ENCODE data around the gene PNLIP.

Gene PNLIP

DNA sequence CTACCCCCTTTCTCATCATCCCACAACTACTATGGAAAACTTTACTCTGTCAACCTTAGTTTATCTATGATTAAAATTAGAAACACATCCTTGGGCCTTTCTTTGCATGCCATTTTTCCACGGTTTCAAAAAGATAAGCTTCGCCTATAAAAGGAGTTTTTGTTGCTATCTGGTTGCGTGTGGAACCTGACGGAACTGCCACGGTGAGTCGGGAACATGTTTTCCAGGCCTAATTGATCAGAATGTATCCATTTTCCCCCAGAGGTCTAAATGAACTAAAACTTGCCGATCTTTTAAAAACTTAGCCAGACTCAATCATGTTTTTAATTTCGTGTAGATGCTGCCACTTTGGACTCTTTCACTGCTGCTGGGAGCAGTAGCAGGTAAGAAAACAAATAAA, at the start of gene PNLIP:
Gene PNLIP (plus strand): TSS at position 176 of the 400 bp plus-strand sequence. CDS start 162 bp downstream, at position 338.
- DNase-seq, result no peak

DNA sequence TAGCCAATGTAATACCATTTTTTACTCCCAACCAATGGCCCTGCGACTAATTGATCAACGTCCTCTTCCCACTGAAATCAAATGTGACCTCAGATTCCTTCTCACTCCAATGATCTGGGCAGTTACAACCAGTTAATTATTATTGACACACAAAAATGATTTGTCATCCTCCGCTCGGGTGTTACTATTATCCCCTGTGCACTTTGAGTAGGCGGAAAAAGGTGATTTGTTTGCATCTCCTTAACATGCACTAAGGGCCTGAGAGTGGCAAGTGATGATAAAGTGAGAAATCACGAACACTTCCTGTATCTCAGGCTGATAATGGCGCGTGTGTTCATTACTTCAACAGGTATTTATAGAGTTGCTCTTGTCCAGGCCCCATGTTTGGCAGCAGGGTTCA, 40.9 kb upstream of the PNLIP start:
- DNase-seq, result no peak

DNA sequence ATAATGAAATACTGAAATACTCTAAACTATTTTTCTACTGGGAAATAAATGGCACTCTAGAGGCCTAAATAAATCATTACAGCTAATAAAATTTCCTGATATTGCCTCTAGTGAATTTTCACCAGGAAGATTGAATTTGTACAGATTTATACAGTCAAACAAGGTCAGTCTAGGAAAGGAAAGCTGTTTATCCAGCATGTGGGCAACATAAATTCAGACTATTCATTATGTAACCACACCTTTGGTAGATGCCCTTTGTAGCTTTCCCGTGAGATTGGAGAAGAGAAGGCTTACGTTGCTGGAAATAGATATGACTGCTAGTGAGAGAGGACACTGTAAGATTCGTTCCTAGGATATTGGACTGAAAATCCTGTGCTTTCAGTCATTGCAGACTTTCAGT, 35.2 kb upstream of the PNLIP start:
- no peak for DNase-seq

DNA sequence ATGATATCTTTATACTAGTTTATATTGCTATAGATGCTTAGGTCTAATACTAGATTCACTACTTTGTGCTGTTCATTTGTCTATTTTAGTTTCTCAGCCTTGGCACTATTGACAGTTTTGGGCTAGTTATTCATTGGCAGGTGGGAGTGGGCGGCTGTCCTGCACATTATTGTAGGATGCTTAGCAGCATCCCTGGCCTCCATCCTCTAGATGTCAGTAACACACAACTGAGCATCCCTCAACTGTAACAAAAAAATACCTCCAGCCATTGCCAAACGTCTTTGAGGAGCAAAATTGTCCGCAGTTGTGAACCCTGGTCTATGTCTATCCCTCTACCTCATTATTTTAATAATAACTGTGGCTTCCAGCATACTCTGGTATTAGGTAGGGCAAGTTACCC, 34.4 kb upstream of the PNLIP start:
- no peak for DNase-seq

DNA sequence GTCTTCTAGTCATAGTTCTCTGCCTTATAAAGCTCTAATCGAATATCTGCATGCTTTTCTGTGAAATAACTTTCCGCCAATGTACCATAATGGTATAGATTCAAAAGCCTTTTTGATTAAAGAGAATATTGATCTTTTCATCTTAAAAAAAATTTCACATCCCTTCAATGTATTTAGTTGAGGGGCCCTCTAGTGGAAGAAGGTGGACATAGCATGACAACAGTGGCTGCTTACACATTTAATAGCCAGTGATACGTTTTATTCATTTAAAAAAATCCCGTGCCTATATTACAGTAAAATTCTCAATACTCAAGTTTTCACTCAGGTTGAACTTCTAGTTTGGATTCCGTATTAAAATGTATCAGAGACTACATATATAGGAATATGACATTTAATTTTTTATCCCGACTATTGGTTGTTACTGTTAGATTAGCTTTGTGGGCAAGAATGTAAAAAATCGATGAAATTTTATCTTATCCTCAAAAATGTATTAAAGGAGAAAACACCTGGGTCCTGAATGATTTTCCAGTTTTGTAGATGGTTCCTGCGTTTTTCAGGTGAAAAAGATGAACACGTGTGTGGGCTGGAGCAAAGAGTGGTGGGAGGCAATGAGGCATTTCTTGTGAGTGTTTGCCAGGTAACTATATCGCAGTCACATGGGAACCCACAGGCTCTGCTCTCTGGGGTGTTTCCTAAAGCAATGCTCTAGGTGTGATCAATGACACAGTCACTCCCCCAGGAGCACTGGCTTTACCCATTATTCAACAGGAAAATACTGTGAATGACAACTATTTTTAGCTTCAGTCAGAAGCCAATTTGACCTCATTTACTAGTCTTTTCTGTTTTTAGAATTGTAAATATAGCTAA, 24.1 kb upstream of the PNLIP start:
- DNase-seq, result peak; percentile 1 to 18

DNA sequence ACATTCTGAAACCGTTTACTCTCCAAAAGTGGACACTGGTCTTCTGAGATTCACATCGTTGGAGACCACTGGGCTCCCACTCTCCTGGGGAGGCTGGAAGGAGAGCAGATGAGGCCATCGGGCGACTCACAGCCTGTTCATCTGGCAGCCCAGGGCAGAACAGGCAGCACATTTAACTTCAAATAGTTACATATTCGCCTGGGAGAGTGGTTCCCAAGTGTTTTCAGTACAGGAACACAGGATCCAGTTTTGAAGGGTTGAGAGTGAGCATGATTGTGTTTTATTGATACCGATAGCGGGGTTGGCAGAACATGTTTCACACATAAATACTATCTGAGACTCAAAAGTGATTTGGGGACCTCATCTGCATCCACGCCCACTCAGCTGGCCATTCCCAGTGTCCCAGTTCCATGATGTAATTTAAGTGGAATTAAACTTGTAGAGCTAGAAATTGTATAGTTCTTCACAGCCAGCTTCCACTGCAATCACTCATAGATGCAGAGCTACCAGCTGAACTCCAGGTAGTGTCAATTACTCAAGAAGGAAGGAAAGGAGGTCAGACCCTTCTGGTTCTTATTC, 22.8 kb upstream of the PNLIP start:
- no peak for DNase-seq

DNA sequence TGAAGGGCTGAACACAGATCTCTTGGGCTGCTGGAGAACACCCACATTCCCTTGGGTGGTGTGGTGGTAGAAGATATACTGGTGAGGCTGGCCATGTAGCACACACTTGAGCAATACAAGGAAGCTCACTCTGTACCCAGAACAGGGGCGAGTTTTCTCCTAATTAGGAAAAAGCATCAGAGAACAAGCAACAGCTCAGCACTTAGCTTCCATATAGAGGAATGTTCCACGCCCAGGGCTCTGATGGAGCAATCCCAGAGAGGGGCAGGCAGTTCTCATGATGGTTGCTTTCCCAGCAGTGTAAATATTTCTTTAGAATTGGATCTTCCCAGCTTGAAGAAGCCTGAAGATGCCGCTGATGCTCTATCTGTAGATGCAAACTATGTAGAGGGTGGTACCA, 21.0 kb upstream of the PNLIP start:
- DNase-seq, result no peak

DNA sequence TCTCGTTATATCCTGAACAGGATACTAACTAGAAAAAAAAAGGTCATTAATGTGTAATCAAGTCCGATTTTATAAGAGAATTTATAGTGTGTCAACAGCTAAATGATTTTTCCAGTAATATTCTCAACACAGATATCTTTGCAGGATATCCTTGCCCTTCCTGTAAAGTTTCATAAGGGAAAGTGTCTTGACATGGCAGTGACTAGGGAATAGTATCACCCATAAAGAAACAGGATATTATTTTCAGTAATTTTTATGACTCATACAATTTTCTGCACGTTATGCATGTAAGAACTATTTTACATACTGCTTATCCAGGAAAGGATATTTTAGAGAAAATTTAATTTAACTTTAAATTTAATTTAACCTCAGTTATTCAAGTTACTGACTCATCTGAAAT, 19.5 kb upstream of the PNLIP start:
- DNase-seq, result no peak

DNA sequence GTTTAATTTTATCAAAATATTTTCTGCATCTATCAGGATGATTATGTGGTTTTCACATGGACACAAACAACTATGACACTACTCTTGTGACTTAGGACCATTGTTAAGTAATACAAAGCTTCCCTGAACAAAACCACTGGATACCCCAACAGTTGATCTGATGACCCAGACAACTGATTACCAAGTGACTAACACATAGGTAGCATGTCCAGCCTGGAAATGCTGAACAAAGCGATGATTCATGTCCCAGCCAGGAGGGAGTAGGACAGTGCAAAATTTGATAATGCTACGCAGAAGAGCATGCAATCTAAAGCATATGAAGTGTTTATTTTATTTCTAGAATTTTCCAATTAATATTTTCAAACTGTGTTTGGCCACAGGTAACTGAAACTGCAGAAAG, 8.9 kb upstream of the PNLIP start:
- no peak for DNase-seq

DNA sequence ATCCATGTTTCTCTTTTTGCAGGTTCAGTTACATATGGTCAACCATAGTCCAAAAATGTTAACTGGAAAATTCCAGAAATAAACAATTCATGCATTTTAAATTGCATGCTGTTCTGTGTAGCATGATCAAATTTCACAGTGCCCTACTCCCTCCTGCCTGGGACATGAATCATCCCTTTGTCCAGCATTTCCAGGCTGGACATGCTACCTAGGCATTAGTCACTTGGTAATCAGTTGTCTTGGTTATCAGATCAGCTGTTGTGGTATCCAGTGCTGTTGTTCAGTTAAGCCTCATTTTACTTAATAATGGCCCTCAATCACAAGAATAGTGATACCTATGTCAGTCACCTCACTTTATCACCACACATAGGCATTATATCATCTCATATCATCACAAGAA, 7.3 kb upstream of the PNLIP start:
- no peak for DNase-seq

DNA sequence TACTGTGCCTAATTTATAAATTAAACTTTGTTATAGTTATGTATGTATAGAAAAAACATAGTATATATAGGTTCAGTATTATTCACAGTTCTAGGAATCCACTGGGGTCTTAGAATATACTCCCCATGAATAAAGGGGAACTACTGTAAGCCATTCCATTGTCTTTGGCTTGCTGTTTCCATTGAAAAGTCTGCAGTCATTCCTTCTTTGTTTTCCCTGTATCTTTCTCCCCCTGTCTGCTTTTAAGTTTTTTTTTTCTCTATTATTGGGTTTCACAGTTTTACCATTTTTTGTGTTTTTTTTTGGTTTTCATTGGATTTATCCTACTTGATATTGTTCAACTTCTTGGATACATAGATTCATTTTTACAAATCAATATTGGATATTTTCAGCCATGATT, 6.7 kb upstream of the PNLIP start:
- no peak for DNase-seq

DNA sequence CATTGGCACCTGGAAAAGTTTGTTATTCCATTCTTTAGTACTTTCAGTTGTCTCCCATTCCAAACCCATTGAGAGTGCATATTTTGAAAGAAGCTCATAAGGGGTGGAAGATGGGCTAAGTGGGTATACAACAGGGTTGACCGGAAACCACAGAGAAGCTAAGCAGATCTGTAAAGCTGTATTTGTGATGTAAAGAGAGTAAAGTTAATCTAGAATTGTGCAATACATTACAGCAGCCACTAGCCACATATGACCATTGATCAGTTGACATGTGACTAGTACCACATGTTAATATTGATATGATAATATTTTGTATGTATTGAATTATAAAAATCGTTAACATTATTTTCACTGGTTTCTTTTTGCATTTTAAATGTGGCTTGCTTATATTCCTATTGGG, 4.9 kb upstream of the PNLIP start:
- DNase-seq, result no peak

DNA sequence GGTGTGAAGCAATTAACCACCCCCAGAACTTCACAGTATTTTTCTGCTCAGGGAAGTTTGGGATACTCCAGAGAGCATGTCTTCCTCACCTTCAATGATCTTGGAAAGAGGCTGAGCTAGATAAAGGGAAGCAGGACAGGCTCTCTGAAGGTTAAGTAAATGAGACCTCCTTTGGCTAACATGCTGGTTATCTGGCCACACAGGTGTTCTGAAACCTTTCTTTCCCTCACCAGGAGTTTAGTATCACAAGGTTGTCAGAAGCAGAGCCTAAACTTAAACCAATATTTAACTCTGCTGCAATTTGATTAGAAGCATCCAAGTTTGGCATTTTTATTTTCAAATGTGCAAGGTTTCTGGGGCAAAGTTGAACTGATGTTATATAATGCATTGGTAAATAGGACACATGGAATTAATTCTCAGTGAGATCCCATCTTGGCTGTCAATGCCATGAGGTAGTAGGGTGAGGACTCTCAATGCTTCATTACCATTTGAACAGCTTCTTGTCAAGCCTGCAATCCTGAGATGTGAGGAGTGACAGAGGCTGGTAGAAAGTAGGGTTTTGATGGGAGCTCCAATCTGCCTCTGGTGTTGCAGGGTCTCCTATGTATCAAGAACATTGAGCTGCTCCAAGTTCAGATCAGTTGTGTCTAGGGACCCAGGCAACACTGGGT, 3.6 kb upstream of the PNLIP start:
- no peak for DNase-seq

DNA sequence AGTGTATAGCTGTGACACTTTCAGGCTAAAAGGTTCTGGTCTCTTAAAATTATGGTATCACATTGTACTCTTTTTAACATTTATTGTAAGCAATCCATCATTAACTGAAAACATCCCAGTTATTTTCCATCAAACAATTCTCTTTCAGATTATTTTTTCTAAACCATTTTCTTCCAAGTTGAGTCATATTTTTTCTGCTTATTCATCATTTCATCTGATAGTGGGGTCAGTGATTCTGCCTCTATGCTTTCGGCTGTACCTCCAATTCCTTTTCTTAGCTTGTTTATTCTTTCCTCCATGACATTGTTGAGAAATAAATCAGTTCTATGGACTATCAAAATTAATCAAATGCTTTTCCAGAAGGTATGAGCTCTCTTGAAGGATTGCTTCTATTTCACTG, 609 bp upstream of the PNLIP start:
- no peak for DNase-seq

DNA sequence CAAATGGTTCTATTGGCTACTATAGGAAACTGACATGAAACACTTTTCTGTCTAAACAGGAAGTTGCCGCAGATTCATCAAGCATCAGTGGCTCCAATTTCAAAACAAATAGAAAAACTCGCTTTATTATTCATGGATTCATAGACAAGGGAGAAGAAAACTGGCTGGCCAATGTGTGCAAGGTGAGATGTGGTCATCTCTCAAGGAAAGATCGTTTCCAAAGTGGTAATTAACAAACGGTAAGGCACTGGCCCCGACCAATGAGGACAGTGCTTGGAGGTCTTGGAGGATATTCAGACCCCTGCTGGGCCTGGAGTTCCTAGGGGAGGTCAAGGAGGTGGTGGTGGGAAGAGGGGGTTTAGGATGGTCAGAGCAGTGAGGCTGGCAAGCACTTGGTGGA, 2.6 kb downstream of the PNLIP start:
- no peak for DNase-seq

DNA sequence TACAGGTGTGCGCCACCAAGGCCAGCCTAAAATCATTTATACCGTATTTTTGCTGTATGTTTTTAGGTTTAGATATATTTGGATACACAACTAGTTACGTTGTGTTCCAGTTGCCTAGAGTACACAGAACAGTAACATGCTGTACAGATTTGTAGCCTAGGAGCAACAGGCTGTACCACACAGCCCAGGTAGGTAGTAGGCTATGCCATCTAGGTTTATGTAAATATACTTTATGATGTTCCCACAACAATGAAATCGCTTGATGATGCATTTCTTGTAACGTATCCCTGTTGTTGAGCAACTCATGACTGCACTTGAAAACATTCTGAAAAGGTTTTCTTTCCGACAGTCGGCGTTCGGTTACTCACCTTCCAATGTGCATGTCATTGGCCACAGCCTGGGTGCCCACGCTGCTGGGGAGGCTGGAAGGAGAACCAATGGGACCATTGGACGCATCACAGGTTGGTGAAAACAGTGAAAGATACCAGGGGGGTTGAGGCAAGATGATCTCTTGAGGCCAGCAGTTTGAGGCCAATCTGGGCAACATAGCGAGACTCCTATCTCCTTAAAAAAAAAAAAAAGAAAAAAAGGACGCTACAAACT, 7.7 kb downstream of the PNLIP start:
- no peak for DNase-seq

DNA sequence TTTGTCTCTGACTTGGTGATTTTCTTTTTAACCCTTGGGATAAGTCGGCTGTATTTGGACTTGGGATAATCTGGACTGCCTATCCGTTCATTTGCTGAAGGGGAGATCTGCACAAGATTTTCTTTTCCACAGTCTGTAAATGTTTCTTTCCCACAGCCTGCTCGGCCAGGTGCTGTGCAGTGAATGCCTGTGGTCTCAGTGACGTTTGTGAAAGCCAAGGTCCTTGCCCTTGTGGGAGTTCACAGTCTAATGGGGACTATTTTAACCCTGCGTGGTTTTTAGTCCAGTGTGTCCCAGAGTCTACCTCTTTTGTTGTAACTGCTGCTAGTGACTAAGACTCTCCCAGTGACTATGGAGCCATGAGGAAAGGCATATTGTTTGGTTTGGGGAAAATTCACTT, 8.9 kb downstream of the PNLIP start:
- no peak for DNase-seq

DNA sequence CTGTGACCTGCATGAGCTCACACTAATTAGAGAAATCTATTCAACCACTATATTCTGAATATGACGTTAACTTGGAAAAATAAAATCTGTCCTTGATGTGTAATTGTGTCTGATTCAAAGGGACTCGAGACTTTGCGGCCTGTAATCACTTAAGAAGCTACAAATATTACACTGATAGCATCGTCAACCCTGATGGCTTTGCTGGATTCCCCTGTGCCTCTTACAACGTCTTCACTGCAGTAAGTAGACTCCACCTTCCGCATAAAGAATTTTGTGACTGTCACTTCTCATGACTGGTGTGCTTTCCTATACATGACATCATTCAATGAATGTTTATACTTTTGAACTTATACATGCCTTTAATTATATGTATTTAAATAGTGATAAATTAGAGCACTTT, 10.1 kb downstream of the PNLIP start:
- no peak for DNase-seq

DNA sequence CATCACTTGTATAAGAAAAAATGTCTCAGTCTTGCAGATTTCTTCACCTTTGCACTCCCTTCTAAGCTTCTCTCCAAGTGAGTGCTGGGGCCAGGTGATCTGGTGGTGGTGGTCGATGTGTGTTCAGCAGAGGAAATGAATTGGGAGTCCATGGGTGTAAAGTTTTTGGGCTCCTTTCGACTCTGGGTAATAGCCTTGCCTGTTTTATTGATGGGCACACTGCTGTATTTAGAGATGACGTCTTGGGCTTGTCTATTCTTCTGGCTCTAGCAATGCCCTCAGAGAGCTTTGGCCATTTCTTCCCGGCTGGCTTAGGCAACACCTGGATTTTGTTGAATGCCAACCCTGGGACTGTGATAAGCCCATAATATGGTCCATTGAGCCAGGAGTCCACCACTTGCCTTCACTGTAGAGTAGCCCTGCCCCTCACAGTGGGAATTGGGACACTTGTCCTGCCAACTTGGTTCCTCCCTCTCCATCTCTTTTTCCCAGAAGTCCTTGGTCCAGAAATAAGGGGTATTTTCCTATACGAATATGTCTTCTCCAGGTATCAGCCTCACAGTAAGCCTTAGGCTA, 11.7 kb downstream of the PNLIP start:
- no peak for DNase-seq

DNA sequence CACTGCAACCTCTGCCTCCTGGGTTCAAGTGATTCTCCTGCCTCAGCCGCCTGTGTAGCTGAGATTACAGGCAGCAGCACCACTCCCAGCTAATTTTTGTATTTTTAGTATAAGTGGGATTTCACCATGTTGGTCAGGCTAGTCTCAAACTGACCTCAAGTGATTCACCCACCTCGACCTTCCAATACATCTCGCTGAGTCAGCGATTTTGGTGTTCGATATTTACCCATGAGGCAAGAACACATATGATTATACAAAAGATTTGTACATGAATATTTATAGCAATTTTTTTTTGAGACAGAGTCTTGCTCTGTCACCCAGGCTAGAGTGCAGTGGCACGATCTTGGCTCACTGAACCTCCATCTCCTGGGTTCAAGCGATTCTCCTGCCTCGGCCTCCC, 19.8 kb downstream of the PNLIP start:
- DNase-seq, result no peak

DNA sequence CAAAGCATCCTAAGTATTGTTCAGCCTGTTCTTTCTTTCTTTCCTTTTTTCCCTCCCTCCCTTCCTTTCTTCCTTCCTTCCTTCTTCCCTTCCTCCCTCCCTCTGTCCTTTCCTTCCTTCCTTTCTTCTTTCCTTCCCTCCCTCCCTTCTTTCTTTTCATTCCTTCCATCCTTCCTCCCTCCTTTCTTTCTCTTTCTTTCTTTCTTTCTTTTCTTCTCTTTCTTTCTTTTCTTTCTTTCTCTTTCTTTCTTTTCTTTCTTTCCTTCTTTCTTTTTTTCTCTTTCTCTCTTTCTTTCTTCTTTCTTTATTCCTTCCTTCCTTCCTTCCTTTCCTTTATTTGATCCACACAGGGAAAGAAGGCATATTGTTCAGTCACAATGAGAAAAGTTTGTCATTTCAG, 21.2 kb downstream of the PNLIP start:
- no peak for DNase-seq

DNA sequence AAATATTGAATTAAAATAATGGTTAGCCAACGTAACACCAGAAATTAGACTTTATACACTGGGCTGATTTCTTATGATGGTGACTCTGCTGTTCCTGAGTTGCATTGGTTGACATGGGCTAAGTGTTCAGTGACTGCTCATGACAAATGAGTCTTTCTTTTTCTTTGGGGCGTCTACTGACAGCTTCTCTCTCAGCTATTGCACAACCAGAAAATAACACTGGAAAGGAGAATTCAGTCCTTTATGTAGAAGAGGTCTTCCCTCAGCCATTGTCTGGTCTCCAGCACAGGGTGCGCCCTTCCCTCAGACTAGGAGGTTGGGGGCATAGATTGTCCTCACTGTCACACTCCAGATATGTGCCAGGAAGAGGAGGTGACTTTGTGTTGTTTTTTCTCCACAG, 21.6 kb downstream of the PNLIP start:
- no peak for DNase-seq

DNA sequence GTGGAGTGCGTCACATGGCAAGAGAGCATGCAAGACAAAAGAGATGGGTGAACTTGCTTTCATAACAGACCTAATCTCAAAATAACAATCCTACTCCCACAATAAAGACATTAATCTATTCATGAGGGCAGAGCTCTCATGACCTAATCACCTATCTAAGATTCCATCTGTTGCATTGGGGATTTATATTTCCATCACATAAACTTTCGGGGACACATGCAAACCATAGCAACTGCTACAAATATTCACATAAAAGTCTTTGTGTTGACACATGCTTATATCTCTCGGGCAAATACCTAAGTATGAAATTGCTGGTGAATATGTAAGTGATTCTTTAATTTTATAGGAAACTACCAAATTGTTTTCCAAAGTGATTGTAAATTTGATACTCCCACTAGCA, 29.1 kb downstream of the PNLIP start:
- DNase-seq, result no peak

Data from NCI-H2081 (cell line).